Caki2 (cell line): ENCODE data around the gene MCRIP2. TPM values are rescaled to one million over a fixed set of nuclear protein-coding genes. Genes with fewer than 3 reads are reported as not detected.

Source experiments
- DNase-seq: peaks from one replicate; pipeline ENCODE4 v3.0.0-alpha.2; 2015; ENCODE audit warnings: low read depth
- in situ Hi-C: cut with HindIII; loops from 2 replicates; pipeline ENCODE4 v1.10.0; 2016; ENCODE audit warnings: low sequenced_read_pairs, low pct_unique_long_range_greater_than_20kb, mixed read lengths
- total RNA-seq: library from RNA; depleted of rRNA; stranded (reverse); fragments of >200 nt; shearing (Covaris generic); gene quantifications from 2 replicates; pipeline ENCODE4 v1.2.3, GENCODE V29; 2014; ENCODE audit warnings: low replicate concordance

MCRIP2 gene
- total RNA-seq, 1 experiment from 2014 or later: 93.0 TPM

DNA sequence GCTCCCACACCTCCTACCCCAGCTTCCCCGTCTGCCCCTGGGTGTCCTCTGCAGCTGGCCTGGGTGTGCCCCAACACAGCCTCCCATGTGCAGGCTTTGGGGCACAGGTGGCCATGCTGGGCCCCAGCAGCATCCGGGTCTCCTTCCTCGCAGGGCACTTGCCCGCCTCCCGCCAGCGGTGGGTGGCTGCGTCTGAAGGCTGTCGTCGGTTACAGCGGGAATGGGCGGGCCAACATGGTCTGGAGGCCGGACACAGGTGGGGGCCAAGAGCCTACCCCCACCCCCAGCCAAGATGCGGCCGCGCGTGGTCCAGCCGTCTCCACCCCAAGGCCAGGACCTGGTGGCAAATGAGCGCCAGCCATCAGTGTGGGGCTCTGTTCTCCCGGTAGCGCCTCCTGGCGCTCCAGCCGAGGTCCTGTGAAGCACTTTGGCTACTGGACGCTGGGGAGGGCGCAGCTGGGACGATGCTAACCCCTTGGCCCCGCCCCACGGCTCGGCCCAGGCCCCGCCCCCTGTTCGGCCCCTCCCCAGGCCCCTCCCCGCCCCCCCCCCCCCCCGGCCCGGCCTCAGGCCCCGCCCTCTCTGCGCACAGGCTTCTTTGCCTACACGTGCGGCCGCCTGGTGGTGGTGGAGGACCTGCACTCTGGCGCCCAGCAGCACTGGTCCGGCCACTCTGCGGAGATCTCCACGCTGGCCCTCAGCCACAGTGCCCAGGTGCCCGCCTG lies 19.0 kb downstream of the MCRIP2 start:
- peak; percentile 88 for DNase-seq
- in situ Hi-C loops: no loop called here

DNA sequence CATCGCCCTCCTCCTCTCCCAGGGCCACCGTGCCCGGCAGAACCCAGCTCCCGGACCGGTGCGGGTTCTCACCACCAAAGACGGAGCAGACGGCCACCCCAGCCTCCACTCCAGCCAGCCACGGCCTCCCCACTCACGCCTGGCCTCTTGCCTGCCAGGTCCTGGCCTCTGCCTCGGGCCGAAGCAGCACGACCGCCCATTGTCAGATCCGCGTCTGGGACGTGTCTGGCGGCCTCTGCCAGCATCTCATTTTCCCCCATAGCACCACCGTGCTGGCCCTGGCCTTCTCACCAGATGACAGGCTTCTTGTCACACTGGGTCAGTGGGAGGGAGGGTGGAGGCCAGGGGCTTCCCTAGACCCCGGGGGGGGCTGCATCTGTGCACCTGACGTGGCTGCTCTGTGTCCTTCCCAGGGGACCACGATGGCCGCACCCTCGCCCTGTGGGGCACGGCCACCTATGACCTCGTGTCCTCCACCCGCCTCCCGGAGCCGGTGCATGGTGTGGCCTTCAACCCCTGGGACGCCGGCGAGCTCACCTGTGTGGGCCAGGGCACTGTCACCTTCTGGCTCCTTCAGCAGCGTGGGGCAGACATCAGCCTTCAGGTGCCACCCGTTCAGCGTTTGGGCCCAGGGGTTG lies 19.7 kb downstream of the MCRIP2 start:
- in situ Hi-C loops: no loop called here
- DNase-seq: no peak

DNA sequence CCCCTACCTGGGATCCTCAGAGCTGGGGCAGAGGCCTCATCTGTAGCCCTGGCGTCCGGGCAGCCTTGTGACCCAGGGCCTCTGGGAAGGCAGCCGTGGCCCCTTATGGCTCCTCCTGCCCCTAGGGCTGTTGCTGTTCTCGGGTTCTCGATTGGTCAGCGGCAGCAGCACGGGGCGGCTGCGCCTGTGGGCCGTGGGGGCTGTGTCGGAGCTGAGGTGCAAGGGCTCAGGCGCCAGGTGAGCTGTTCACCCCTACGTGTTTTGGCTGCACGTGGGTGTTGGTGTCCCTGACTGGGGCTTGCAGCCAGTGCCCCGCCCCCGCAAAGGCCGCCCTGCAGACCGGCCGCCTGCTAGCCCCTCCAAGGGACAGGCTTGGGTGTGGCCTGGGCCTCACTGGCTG lies 20.5 kb downstream of the MCRIP2 start:
- no peak for DNase-seq
- in situ Hi-C loops: no loop called here

DNA sequence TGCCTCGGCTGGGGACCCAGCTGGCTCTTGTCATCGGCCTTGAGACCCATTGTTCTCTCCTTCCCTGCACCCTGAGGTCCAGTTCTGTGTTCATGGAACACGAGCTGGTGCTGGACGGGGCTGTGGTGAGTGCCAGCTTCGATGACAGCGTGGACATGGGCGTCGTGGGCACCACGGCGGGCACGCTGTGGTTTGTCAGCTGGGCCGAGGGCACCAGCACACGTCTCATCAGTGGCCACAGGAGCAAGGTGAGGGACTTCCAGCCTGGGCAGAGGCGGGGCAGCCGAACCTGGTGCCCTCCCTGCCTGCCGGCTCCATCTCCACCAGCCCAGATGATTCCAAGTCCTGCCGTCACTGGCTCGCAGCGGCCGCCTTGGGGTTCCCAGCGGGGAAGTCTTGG lies 21.0 kb downstream of the MCRIP2 start:
- DNase-seq: no peak

DNA sequence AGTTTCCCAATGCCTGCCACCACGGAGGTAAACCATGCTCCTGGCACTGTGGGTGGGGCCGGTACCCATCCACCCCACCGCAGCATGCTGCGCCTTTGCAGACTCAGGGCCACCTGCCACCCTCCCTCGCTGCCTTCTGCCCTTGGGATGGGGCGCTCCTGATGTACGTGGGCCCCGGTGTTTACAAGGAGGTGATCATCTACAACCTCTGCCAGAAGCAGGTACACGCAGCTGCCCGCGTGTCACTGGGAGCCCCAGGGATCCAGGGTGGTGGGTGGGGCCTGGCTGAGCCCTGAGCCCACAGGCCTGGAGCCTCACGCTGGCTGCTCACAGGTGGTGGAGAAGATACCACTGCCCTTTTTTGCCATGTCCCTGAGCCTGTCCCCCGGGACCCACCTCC lies 24.9 kb downstream of the MCRIP2 start:
- in situ Hi-C loops: no loop called here
- DNase-seq: no peak

More for the DNA sequence above, 21.0 kb downstream of the MCRIP2 start:
- in situ Hi-C loops: no loop called here

DNA sequence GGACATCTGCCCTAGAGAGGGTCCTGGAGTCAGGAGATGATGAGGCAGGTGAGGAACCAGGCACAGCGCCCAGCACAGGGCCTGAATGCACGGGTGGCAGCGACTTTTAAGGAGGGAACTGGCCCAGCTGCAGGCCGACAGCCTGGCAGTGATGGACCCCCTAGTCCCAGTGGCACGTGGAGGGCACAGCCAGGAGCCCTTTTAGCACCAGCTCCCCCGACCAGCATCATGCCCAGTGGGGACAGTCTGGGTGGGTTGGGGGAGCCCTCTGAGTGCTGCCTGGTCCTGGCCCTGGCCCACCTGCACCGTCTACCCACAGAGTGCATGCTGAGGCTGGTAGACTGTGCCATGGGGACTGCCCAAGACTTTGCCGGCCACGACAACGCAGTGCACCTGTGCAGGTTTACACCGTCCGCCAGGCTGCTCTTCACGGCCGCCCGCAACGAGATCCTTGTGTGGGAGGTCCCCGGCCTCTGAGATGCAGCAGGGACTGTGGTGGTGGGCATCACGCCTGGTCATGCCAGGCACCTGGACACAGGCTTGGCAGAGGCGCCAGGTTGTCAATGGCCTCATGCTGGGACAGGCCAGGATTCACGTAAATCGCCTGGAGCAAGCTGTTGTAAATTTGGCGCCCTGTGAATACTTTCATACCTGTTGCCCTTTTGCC lies 25.6 kb downstream of the MCRIP2 start:
- no peak for DNase-seq

DNA sequence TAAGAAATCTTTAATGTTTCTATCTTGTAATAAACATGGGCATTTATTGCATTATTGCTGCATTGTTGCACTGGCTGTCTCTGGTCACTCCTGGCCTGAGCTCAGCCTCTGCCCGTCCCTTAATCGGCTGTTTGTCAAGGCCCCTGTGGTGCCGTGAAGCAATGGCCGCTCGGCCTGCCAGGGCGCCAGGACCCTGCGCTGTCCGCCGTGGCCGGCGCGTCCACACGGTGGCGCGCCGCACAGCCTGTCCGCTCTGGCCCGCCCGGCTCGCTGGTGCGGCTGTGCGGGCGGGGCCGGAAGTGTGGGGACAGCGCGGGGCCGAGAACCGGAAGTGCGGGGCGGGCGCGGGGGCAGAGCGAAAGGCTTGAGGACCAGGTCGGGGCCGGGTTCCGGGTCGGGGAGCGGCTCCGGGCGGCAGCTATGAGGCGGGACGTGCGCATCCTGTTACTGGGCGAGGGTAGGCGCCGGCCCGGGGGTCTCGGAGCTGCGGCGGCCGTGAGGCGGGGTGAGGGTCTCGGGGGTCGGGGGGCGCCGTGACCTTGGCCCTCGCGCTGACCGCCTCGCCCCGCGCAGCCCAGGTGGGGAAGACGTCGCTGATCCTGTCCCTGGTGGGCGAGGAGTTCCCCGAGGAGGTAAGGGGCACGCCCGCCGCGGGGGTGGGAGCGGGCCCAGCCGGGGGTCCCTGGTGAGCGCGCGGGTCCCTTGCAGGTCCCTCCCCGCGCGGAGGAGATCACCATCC lies 26.3 kb downstream of the MCRIP2 start, which contains the start of gene RHOT2:
TSS of gene RHOT2 (plus strand) at position 353 of the 739 bp plus-strand sequence. CDS start at position 421, 68 bp downstream.
- DNase-seq: peak; percentile 84
- in situ Hi-C loops: no loop called here

More for the DNA sequence above, 25.6 kb downstream of the MCRIP2 start:
- in situ Hi-C loops: no loop called here

DNA sequence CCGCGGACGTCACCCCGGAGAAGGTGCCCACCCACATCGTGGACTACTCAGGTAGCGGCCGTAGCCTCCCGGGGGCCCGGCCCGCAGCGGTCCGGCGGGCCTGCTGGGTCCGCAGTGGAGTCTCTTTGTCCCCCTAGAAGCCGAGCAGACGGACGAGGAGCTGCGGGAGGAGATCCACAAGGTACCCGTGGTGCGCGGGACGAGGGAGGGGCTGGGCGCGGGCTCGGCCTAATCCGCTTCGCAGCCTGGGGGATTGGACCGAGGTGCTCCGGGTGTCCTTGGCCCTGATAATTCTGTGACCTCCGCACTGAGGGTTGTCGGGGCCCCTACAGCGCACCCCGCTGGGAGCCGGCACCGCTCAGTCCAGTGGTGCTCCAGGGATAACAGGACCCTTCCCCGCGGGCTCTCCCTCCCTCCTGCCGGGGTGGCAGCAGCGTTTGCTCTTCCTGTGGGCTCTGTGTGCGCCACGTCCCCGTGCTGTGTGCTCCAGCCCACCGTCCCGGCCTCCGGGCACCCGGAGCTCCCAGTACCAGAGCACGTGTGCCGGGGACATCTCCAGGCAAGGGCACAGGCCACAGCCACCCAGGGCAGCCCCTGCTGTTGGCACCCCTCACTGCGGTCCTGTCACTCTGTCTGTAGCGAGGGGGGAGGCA lies 27.0 kb downstream of the MCRIP2 start:
- no peak for DNase-seq
- in situ Hi-C loops: no loop called here

DNA sequence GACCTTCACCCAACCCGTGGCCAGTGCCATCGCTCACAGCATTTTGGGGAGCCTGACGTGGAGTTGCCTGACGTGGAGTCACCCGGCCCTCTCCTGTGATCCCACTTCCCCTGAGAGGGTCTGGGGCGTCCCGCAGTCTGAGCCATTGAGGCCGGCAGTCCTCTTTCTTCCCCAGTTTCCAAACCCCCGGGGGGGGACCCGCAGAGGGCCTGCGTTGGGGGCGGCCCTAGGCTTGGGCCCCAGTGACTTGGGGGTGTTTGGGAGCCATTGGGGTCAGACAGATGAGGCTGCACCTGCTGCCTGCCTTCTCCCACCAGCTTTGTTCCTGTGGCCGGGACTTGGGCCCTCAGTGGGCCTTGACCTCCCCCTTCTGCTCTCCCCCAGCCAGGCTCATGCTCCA lies 28.0 kb downstream of the MCRIP2 start:
- in situ Hi-C loops: no loop called here
- DNase-seq: no peak

DNA sequence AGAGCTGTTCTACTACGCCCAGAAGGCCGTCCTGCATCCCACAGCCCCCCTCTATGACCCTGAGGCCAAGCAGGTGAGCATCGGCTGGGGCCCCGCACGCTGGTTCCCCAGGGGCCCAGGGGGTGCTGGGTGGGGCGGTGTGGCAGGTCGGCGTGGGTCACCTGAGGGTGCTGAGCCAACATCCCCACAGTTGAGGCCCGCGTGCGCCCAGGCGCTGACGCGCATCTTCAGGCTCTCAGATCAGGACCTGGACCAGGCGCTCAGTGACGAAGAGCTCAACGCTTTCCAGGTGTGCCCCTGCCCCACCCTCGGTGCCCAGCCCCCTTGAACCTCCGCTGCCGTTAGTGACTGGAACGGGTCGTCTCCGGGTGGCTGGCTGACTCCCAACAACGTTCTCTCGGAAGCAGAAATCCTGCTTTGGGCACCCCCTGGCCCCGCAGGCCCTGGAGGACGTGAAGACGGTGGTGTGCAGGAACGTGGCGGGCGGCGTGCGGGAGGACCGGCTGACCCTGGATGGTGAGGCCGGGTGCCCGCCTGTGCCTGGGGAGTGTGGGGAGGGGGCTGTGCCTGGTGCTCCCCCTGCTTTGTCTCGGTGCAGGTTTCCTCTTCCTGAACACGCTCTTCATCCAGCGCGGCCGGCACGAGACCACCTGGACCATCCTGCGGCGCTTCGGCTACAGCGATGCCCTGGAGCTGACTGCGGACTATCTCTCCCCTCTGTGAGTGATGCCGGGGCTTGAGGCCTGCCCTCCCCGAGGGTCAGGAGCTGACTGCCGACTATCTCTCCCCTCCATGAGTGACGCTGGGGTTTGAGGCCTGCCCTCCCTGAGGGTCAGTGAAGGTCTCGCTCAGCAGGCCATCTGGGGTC lies 29.1 kb downstream of the MCRIP2 start:
- DNase-seq: no peak
- in situ Hi-C loops: no loop called here

DNA sequence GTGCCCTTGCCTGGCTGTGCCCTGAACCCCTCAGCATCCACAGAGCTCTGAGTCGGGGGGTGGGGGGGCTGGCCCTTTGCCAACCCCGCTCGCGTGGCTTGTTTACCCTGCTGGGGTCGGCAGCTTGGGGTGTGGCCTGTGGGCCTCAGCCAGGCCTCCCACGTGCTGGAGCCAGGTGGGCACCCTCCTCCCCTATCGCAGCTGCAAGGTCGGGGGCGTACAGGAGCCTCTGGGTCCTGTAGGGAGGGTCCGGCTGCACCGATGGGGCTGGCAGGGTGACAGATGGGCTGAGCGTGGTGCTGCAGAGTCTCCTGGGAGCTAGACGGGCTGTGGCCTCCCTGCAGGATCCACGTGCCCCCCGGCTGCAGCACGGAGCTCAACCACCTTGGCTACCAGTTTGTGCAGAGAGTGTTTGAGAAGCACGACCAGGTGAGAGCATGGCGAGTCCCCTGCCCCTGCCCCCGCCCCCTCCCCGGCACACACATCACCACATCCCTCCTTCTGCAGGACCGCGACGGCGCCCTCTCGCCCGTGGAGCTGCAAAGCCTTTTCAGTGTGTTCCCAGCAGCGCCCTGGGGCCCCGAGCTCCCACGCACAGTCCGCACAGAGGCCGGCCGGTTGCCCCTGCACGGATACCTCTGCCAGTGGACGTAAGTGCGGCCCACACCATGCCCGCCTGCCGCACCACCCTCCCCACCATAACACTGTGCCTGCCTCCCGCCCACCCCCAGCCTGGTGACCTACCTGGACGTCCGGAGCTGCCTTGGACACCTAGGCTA lies 29.9 kb downstream of the MCRIP2 start:
- DNase-seq: no peak
- in situ Hi-C loops: no loop called here

DNA sequence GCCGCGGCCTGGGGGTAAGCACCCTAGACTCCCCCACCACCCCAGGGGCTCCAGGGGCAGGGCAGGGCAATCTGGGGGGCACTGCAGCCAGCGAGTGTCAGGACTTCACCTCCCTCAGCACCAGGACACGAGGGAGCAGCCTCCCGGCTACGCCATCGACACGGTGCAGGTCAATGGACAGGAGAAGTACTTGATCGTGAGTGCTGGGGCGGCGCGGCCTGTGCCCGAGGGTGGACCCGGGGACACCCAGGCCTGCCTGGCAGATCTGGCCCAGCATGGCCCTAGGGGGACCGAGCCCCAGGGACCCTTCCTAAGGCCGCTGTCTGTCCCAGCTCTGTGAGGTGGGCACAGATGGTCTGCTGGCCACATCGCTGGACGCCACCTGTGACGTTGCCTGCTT lies 30.7 kb downstream of the MCRIP2 start:
- in situ Hi-C loops: no loop called here
- DNase-seq: no peak

DNA sequence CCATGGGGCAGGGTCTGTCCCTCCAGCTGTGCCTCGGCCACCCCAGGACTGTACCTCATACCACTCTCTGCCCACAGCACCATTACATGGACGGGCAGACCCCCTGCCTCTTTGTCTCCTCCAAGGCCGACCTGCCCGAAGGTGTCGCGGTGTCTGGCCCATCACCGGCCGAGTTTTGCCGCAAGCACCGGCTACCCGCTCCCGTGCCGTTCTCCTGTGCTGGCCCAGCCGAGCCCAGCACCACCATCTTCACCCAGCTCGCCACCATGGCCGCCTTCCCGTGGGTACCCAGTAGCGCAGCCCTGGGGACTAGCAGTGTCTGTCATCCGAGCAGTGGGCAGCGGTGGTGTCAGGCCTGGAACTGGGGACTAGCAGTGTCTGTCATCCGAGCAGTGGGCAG lies 31.2 kb downstream of the MCRIP2 start:
- in situ Hi-C loops: no loop called here
- no peak for DNase-seq

DNA sequence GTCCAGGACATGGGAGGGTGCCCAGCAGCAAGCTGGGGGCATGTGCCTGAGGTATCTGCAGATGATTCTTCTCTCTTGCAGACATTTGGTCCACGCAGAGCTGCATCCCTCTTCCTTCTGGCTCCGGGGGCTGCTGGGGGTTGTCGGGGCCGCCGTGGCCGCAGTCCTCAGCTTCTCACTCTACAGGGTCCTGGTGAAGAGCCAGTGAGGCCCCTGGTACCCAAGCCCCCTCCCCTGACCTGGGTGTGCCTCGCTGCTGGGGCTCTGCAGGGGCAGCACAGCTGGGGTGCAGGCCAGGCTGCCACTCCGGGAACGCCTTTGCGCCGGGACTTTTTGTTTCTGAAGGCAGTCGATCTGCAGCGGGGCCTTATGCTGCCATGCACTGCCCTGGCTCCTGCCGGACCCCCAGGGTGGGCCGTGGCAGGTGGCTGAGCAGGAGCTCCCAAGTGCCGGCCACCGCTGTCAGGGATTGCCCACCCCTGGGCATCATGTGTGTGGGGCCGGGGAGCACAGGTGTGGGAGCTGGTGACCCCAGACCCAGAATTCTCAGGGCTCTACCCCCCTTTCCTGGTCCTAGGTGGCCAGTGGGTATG lies 31.9 kb downstream of the MCRIP2 start:
- in situ Hi-C loops: no loop called here
- DNase-seq: no peak

DNA sequence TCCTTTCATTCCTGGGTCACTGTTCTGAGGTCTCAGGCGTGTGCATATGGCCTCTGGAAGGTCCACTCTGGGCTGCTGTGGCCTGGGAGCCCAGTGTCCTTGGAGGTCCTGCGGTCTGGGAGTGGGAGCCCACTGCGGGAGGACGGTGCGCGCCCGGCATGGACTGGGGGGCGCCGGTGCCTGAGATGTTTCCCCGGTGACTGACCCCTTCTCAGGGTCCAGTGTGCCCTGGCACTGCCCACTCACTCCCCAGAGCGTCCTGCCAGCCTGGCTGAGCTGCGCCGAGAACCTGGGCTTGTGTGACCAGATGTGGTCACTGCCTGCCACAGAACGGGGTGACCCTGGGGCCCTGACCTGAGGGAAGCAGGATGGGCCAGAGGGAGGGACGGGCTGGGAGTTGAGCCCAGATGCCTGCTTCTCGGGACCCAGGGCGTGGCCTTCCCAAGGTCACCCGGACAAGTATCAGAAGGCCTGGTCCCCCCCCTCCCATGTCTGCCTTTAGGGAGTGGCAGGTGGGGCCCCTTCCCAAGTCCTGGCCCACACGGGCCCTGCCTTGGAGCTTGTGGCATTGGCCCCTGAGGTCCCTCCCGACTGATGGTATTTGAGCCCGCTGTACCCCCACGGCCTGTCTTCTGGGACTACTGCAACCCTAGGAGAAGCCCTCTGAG lies 32.7 kb downstream of the MCRIP2 start:
- no peak for DNase-seq
- in situ Hi-C loops: no loop called here
